Fibroblast of skin of scalp (primary cell): ENCODE results near the gene SBF2.
"Not testable (repeated sequence)": the region's sequence is repeated elsewhere in the genome, so short reads cannot be mapped to it uniquely, and the experiment has no call there.

ENCODE experiments used
- DNase-seq: peaks from one replicate; pipeline ENCODE4 v3.0.0-alpha.2; 2013

Gene SBF2

GRCh38 chr11:10263929-10264328 is 30.1 kb downstream of the SBF2 start:
- DNase-seq, result peak; percentile 67

DNA sequence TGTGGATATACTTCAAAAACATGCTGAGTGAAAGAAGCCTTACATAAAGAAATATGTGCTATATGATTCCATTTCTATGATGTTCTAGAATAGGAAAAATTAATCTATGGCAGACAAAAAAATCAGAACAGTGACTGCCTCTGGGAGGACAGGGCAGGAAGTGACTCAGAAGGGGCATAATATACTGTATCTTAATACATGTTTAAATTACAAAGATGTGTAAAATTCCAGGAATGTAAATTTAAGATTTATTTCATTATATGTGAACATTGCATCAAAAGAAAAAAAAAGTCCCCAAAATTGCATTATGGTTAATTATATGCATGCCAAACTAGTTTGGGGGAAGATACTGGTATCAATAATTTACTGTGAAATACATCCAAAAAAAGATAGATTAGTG is 32.2 kb downstream of the SBF2 start:
- peak; percentile 73 for DNase-seq

DNA sequence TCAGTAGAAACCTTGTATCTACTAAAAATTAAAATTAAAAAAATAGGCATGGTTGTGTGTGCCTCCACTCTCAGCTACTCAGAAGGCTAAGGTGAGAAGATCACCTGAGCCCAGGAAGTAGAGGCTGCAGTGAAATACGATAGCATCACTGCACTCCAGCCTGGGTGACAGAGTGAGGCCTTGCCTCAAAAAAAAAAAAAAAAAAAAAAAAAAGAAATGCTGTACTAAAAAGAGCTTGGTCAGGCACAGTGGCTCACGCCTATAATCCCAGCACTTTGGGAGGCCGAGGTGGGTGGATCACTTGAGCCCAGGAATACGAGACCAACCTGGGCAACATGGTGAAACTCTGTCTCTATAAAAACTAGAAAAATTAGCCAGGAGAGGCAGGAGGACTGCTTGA is 36.5 kb downstream of the SBF2 start:
- no peak for DNase-seq

DNA sequence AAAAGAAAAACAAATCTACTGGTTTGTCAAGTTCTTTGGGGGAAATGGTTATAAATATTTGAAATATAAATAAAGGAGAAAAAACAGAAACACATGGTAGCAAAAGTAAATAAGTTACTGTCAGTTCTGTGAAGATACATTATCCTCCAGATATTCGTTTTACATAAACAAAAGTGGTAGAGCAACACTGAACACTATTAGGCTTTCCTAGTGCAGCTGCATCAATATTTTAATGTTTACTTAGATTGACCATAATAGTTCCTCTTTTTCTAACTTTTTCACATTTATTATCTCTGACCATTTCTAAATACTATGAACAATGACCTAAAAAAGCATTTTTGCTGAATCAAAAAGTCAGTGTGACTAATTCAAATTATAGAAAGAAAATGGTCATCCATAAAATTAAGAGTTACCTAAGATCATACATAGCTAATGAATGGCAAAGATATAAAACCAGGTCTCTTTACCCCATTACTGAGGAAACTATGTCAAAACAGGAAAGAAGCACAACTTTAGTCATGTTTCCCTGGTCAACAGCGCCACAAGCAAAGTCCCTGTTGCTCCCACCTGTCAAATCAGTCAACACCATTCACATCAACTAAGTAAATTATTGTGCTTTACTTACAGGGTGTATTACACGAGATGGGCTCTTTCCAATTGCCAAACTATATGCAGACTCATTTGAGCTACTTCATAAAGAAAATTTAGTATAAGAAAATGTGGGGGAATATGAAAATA is 38.5 kb downstream of the SBF2 start:
- DNase-seq, result no peak

DNA sequence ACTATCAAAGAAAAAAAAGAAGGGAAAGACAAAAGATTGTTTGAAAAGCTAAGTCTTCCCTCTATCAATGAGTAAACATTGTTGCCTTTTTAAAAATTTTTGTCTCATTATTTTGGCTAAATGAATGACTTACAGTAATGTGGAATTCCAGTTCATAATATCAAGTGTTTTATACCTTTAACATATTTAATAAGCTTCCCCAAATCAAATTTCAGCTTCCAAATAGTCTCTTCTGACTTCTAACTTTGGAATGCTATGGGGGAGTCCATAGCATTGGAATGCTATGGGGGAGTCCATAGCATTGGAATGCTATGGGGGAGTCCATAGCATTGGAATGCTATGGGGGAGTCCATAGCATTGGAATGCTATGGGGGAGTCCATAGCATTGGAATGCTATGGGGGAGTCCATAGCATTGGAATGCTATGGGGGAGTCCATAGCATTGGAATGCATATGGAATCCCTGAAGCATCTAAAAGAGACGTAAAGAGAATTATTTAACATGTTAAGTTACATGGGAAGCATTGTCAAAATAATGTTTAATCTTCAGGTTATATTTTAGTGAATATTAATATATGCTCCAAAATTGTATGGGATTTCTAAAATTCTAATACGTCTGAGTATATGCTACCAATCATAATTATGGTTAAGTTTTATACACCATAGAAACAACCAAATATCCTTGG is 44.4 kb downstream of the SBF2 start:
- DNase-seq, result peak; percentile 80

DNA sequence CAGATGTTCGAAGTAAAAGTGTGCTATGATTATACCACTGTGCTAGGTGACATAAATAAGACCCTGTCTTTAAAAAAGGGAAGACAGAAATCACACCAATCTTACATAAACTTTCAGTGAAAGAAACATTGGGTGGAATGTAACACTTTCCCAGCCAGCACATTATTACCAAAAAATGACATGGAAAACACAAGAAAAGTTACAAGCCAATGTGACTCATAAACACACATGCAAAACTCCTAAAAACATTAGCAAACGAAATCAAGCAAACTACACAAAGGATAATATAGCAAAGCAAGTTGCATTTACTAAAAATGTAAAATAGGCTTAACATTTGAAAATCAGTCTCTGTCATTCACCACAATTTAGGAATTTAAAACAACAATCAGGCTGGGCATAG is 47.0 kb downstream of the SBF2 start:
- peak; percentile 64 for DNase-seq

DNA sequence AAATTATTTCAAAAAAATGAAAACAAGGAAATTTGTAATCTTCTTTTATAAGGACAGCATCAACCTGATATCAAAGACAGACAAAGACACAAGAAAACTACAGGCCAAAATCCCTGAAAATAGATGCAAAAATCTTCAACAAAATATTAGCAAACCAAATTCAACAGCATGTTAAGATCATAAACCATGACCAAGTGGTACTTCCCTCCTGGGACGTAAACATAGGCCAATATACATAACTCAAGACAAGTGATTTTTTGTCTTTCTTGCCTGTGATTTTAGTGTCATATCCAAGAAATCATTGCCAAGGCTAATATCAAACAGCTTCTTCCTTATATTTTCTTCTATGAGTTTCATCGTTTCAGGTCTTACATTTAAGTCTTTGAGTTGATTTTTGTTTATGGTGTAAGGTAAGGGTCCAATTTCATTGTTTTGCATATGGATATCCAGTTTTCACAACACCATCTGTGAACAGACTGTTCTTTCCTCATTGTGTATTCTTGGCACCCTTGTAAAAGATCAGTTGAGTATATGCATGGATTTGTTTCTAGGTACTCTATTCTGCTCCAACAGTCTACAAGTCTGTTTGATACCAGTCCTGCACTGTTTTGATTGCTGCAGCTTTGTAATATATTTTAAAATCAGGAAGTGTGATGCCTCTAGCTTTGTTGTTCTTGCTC is 50.0 kb downstream of the SBF2 start:
- no peak for DNase-seq

DNA sequence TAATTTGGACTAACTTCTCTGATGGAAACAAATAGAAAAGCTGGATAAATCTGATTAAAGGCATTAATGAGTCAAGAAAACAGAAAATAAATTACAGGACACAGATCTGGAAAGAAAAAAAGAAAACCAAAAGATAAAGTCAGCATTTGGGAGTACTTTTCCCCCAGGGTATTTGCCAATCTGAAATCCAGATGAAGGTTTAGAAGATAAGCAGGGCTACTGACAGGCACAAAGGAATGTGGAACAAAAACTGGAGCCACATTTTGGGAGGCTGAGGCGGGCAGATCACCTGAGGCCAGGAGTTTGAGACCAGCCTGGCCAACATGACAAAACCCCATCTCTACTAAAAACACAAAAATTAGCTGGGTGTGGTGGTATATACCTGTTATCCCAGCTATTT is 57.2 kb downstream of the SBF2 start:
- DNase-seq, result no peak

DNA sequence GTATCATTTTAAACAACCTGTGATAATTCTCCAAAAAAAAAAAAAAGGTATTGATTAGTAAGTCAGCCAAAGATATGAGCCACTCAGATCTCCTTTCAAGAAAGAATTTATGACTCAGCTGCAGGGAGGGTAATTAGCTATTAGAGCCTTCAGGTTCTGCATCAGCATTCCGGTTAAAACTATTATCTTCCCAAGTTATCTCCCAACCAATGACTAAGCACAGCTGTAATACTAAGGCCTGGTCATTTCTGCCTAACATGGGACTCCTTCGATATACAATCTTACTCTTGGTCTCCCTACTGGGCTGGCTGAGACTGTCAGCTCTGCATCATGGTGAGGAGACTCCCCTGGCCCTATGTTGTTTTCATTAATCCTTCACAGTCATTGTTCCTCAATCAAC is 60.4 kb downstream of the SBF2 start:
- peak; percentile 63 for DNase-seq

- DNase-seq, result no peak
Measured at GRCh38 chr11:10232756-10233155, 61.3 kb downstream of the SBF2 start.

- not testable (repeated sequence) for DNase-seq
Measured at GRCh38 chr11:10231803-10232202, 62.2 kb downstream of the SBF2 start.

DNA sequence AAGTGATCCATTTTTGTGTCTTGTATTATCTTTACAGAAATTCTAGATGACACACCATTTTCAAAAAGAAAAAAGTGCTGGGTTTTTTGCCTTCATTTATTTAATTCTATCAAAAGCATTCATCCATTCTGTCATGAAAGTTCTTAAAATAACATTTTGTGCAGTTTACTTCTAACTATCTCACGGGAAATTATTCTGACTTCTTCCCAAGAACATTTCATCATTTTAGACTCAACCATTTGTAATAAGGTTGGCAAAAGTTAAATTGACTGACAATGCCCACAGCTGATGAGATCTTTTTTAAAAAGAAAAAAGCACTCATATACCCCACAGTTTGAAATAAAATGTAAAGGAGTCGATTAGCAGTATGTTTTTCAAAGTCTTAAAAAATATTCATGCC is 68.5 kb downstream of the SBF2 start:
- peak; percentile 36 for DNase-seq

DNA sequence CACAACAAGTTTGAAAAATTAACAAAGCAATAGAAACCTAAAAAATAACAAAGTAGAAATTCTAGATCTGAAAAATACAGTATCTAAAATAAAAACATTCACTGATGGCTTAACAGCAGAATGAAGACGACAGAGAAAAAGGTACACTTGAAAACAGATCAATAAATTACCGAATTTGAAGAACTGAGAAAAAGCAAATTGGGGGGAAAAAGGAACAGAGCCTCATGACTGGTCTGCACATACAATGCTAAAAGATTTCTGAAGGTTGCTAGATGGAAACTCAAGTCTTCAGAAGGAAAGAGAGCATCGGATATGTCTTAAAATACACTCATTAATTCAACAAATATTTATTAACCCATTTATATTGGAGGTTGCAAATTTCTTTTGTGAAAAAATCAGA is 71.6 kb downstream of the SBF2 start:
- no peak for DNase-seq

DNA sequence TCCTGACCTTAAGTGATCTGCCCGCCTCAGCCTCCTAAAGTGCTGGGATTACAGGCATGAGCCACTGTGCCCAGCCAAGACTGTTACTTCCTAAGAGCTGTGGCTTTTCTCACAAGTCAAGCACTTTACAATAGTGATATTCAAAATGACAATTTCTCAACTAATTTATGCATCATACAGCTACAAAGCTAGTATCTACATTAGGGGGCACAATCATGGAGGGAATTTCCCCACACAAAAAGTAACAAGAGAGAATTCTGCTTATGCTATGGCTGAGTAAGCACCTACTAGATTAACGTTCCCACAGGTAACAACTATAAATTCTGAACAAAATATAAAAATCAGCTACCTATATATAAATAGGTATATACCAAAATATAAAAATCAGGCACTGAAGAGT is 72.7 kb downstream of the SBF2 start:
- no peak for DNase-seq

- DNase-seq, result no peak
Measured at GRCh38 chr11:10211470-10211869, 82.5 kb downstream of the SBF2 start.

- no peak for DNase-seq
Measured at GRCh38 chr11:10209326-10209725, 84.7 kb downstream of the SBF2 start.

- peak; percentile 54 for DNase-seq
Measured at GRCh38 chr11:10208131-10208575, 85.9 kb downstream of the SBF2 start.

GRCh38 chr11:10205928-10206327 is 88.1 kb downstream of the SBF2 start:
- DNase-seq, result no peak

DNA sequence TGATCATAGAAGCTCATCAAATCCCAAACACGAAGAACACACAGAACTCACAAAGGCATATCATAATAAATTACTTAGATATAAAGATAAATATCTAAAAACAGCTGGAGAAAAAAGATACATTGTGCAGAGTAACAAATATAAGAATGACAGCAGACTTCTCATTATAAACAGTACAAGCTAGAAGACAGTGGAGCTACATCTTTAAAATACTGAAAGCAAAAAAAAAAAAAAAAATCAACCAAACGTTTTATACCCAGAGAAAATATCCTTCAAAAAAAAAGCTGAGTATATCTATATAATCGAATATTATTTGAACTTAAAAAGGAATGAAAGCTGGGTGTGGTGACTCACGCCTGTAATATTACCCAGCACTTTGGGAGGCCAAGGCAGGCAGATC is 90.0 kb downstream of the SBF2 start:
- no peak for DNase-seq

GRCh38 chr11:10201343-10201742 is 92.7 kb downstream of the SBF2 start:
- no peak for DNase-seq

DNA sequence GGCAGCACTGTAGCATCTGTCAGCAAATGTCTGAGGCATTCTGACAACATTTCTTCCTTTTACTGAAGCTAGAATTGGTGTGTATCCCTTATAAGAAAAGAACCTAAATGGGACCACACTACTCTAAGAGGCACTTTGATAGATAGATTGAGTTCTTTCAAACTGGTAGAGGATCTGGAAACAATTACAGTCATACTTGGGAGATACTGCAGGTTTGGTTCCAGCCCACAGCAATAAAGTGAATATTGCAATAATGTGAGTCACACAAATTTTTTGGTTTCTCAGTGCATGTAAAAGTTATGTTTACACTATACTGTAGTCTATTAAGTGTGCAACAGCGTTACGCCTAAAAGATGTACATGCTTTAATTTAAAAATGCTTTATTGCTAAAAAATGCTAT is 96.9 kb downstream of the SBF2 start:
- peak; percentile 77 for DNase-seq

DNA sequence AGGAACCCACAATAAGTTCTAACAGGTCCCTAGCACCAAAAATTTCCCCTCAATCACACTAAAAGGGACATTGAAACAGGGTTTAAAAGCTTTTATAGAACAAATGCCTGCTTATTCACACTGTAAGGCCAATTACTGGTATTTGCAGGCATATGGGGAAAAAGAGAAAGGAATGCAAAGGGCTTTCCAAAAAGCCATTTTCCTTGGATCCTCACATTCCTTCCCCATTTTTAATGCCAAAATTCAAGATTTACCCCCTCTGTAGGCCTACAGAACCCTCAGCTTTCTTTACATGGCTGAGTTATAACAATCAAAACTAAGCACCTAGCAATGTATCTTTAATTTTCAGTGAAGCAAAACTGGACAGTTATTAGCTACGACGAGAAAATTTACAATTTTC is 102.0 kb downstream of the SBF2 start:
- DNase-seq, result peak; percentile 59

- DNase-seq, result peak; percentile 63
Measured at GRCh38 chr11:10181811-10182210, 112.2 kb downstream of the SBF2 start.

DNA sequence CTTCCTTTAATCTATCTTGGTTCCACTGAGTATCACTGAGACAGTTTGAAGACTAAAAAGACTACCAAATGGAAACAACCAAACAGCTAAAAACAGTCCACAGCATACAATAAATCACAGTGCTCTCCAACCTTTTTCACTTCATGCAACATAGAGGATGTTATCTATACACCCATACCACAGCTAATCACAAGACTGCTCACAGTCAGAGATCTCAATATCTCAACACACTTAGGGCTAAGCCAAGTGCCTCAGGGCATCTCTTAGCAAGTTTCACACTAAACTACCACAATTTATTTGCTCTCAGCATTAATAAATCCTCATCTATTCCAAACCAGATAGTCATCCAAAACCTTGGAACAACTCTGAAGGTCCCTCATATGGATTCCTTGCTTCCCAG is 129.4 kb downstream of the SBF2 start:
- DNase-seq, result no peak
